GM21717 (cell line): Measurements from ENCODE around the gene XRCC4.
"Not testable (repeated sequence)": the region's sequence is repeated elsewhere in the genome, so short reads cannot be mapped to it uniquely, and the experiment has no call there.

ENCODE experiments used
- ATAC-seq: cut with Tn5 transposase; IDR thresholded peaks from one replicate; pipeline ENCODE4 v1.9.1; 2021; ENCODE audit warnings: mild to moderate bottlenecking, moderate library complexity; ENCODE audit not compliant: unreplicated experiment

XRCC4 gene

GRCh38 chr5:83337453-83338035 lies 260.2 kb downstream of the XRCC4 start:
- no peak for ATAC-seq

- no peak for ATAC-seq
Observed at GRCh38 chr5:83340511-83340918, 263.2 kb downstream of the XRCC4 start.

- ATAC-seq: no peak
Observed at GRCh38 chr5:83341815-83342334, 264.5 kb downstream of the XRCC4 start.

GRCh38 chr5:83342465-83342864 lies 265.1 kb downstream of the XRCC4 start:
- no peak for ATAC-seq

GRCh38 chr5:83343299-83343698 lies 266.0 kb downstream of the XRCC4 start:
- no peak for ATAC-seq

- ATAC-seq: no peak
Observed at GRCh38 chr5:83345423-83345822, 268.1 kb downstream of the XRCC4 start.

- ATAC-seq: no peak
Observed at GRCh38 chr5:83348281-83348780, 271.0 kb downstream of the XRCC4 start.

- ATAC-seq: no peak
Observed at GRCh38 chr5:83353231-83353630, 275.9 kb downstream of the XRCC4 start.

- no peak for ATAC-seq
Observed at GRCh38 chr5:83353774-83354173, 276.4 kb downstream of the XRCC4 start.

GRCh38 chr5:83354958-83355357 lies 277.6 kb downstream of the XRCC4 start:
- no peak for ATAC-seq

- ATAC-seq: not testable (repeated sequence)
Observed at GRCh38 chr5:83355482-83356014, 278.2 kb downstream of the XRCC4 start.

- no peak for ATAC-seq
Observed at GRCh38 chr5:83357621-83358231, 280.4 kb downstream of the XRCC4 start.

- ATAC-seq: no peak
Observed at GRCh38 chr5:83360573-83360972, 283.2 kb downstream of the XRCC4 start.

GRCh38 chr5:83362526-83362925 lies 285.2 kb downstream of the XRCC4 start:
- ATAC-seq: no peak

- no peak for ATAC-seq
Observed at GRCh38 chr5:83363111-83363885, 286.0 kb downstream of the XRCC4 start.

GRCh38 chr5:83363886-83364275 lies 286.5 kb downstream of the XRCC4 start:
- no peak for ATAC-seq

GRCh38 chr5:83364312-83365299 lies 287.3 kb downstream of the XRCC4 start:
- ATAC-seq: peak; percentile 57

GRCh38 chr5:83368319-83368718 lies 291.0 kb downstream of the XRCC4 start:
- ATAC-seq: peak; percentile 39

- ATAC-seq: peak; percentile 52
Observed at GRCh38 chr5:83368835-83369234, 291.5 kb downstream of the XRCC4 start.

GRCh38 chr5:83370957-83371356 lies 293.6 kb downstream of the XRCC4 start:
- ATAC-seq: no peak
